HCT116 (cell line): Measurements from ENCODE around the gene ATP4A. TPM values are rescaled to one million over a fixed set of nuclear protein-coding genes. Genes with fewer than 3 reads are reported as not detected.

Experiments
- ATAC-seq: fragments of 200-7000 bp; cut with Tn5 transposase; 2 replicates; pipeline ENCODE4 v1.9.1; 2020; ENCODE audit warnings: mild to moderate bottlenecking, moderate library complexity
- BruUV-seq: library from RNA; stranded (reverse); fragments of 400-500 nt; replicated peaks from 2 replicates; lab custom pipeline; 2021; lab: Mats Ljungman, UMichigan
- CTCF ChIA-PET: fragments of 300-600 bp; sonication (Branson Sonifier 250); formaldehyde crosslinking; loops from one replicate; lab custom pipeline; 2021; ENCODE audit warnings: antibody characterized with exemption; lab: Charles Lee
- POLR2A ChIA-PET: fragments of 300-600, 350-600 bp; sonication (Branson Sonifier 250); formaldehyde crosslinking; loops from one replicate; lab custom pipeline; 2021; ENCODE audit warnings: antibody characterized with exemption; lab: Charles Lee
- RAD21 ChIA-PET, 2 experiments: fragments of 300-600 bp; sonication (Branson Sonifier 250); formaldehyde crosslinking; loops; one replicate each; lab custom pipeline; 2023; ENCODE audit warnings: low total read pairs in 2 of 2; ENCODE audit not compliant: uncharacterized antibody in 2 of 2, unreplicated experiment in 2 of 2, low non-redundant PET in 1 of 2; lab: Charles Lee
- DNase-seq: peaks from one replicate; pipeline ENCODE4 v3.0.0-alpha.2; 2010; ENCODE audit warnings: low read depth, low spot score
- H2AFZ ChIP-seq: fragments of 200-600 bp; shearing (Covaris generic), sonication (generic); 2 replicates; pipeline ENCODE4 v1.6.1; 2017; ENCODE audit warnings: low read depth, mixed run types, mixed read lengths, antibody characterized with exemption, low read length; ENCODE audit not compliant: poor library complexity, severe bottlenecking
- H3K27ac ChIP-seq: 2 replicates; pipeline ENCODE4 v1.5.1; 2012; ENCODE audit warnings: low read depth, low read length
- H3K27me3 ChIP-seq: fragments of 200-600 bp; sonication (generic); 2 replicates; pipeline ENCODE4 v1.6.1; 2016; ENCODE audit warnings: mixed run types, low read length, mixed read lengths; ENCODE audit not compliant: insufficient read depth
- H3K36me3 ChIP-seq, 2 experiments: fragments of 200-500 bp in 1 of 2; fragments of 200-600 bp in 1 of 2; sonication (Bioruptor generic) in 1 of 2; sonication (generic) in 1 of 2; 2 replicates each; pipeline versions ENCODE4 v1.5.1 to v1.6.1; 2014 to 2016; ENCODE audit warnings: low read length in 2 of 2, inconsistent platforms in 1 of 2, mixed read lengths in 1 of 2, mixed run types in 1 of 2; ENCODE audit not compliant: insufficient read depth in 2 of 2, control insufficient read depth in 1 of 2
- H3K4me1 ChIP-seq, 2 experiments: fragments of 200-600 bp in 1 of 2; sonication (generic) in 1 of 2; 2 replicates each; pipeline versions ENCODE4 v1.5.1 to v1.6.1; 2012 to 2017; ENCODE audit warnings: low read length in 2 of 2, inconsistent platforms in 1 of 2, mild to moderate bottlenecking in 1 of 2, mixed read lengths in 1 of 2, mixed run types in 1 of 2, moderate library complexity in 1 of 2; ENCODE audit not compliant: insufficient read depth in 2 of 2, control insufficient read depth in 1 of 2
- H3K4me2 ChIP-seq: fragments of 200-600 bp; sonication (generic); 2 replicates; pipeline ENCODE4 v1.6.1; 2017; ENCODE audit warnings: mixed run types, low read length, mixed read lengths
- H3K4me3 ChIP-seq, 2 experiments: fragments of 200-600 bp in 1 of 2; sonication (generic) in 1 of 2; replicated peaks in 1 of 2; 2 replicates each; pipeline ENCODE4 v1.5.1; 2011 to 2016; ENCODE audit warnings: low read length in 2 of 2, control low read depth in 1 of 2, low read depth in 1 of 2, mild to moderate bottlenecking in 1 of 2, mixed read lengths in 1 of 2, mixed run types in 1 of 2
- H3K79me2 ChIP-seq: fragments of 200-600 bp; sonication (generic); 2 replicates; pipeline ENCODE4 v1.6.1; 2017; ENCODE audit warnings: mild to moderate bottlenecking, mixed run types, low read length, moderate library complexity, mixed read lengths; ENCODE audit not compliant: insufficient read depth
- H3K9ac ChIP-seq: fragments of 200-600 bp; sonication (generic); 2 replicates; pipeline ENCODE4 v1.6.1; 2016; ENCODE audit warnings: low read length, mixed read lengths
- H3K9me2 ChIP-seq: fragments of 200-600 bp; sonication (generic), shearing (Covaris generic); 2 replicates; pipeline ENCODE4 v1.6.1; 2017; ENCODE audit warnings: mixed run types, mild to moderate bottlenecking, moderate library complexity; ENCODE audit not compliant: insufficient read depth
- H3K9me3 ChIP-seq, 2 experiments: fragments of 200-500 bp in 1 of 2; fragments of 200-600 bp in 1 of 2; sonication (Bioruptor generic) in 1 of 2; sonication (generic) in 1 of 2; 2 replicates each; pipeline ENCODE4 v1.6.1; 2014 to 2017; ENCODE audit warnings: low read length in 2 of 2, mixed read lengths in 2 of 2, inconsistent platforms in 1 of 2, low read depth in 1 of 2, mild to moderate bottlenecking in 1 of 2, mixed run types in 1 of 2, moderate library complexity in 1 of 2; ENCODE audit not compliant: control insufficient read depth in 1 of 2, insufficient read depth in 1 of 2
- H4K20me1 ChIP-seq: fragments of 200-600 bp; sonication (generic), shearing (Covaris generic); 2 replicates; pipeline ENCODE4 v1.6.1; 2017; ENCODE audit warnings: mixed run types, mild to moderate bottlenecking, moderate library complexity; ENCODE audit not compliant: insufficient read depth
- CEBPB ChIP-seq: IDR thresholded peaks from 2 replicates; pipeline ENCODE4 v1.6.1; 2012; ENCODE audit warnings: low read depth
- ELF1 ChIP-seq: IDR thresholded peaks from 2 replicates; pipeline ENCODE4 v1.6.1; 2012; ENCODE audit warnings: low read depth, borderline replicate concordance
- EZH2 ChIP-seq: fragments of 200-600 bp; sonication (generic); IDR thresholded peaks from 2 replicates; pipeline ENCODE4 v1.6.1; 2017; ENCODE audit warnings: antibody characterized with exemption, mixed run types
- FOSL1 ChIP-seq: IDR thresholded peaks from 2 replicates; pipeline ENCODE4 v1.6.1; 2012; ENCODE audit warnings: low read depth
- POLR2AphosphoS5 ChIP-seq: IDR thresholded peaks from 2 replicates; pipeline ENCODE4 v1.6.1; 2011; ENCODE audit warnings: mild to moderate bottlenecking, low read depth, low read length, moderate library complexity
- REST ChIP-seq: IDR thresholded peaks from 2 replicates; pipeline ENCODE4 v1.6.1; 2012; ENCODE audit warnings: low read depth
- SIN3A ChIP-seq: IDR thresholded peaks from 2 replicates; pipeline ENCODE4 v1.6.1; 2012; ENCODE audit warnings: low read depth
- SP1 ChIP-seq: IDR thresholded peaks from 2 replicates; pipeline ENCODE4 v1.6.1; 2012; ENCODE audit warnings: low read depth
- SRF ChIP-seq: IDR thresholded peaks from 2 replicates; pipeline ENCODE4 v1.6.1; 2012; ENCODE audit warnings: low read depth
- TCF7L2 ChIP-seq: IDR thresholded peaks from 2 replicates; pipeline ENCODE4 v1.7.0; 2011; ENCODE audit warnings: borderline replicate concordance, inconsistent platforms; ENCODE audit not compliant: insufficient read depth, insufficient read length; ENCODE audit errors: extremely low read depth
- ZFX ChIP-seq: fragments of 450-650 bp; IDR thresholded peaks from 2 replicates; pipeline ENCODE4 v1.6.1; 2017
- intact Hi-C: fragments of 100-400 bp; cut with micrococcal nuclease; formaldehyde crosslinking; loops from 2 replicates; pipeline ENCODE4 v1.10.0; 2022
- total RNA-seq: library from RNA; stranded (reverse); gene quantifications from one replicate; pipeline ENCODE4 v1.2.1, GENCODE V29; 2021; ENCODE audit not compliant: unreplicated experiment
- TF ChIP-seq, protein P1 (sequence below), 3 experiments: fragments of 200-600 bp in 1 of 3; sonication (generic) in 1 of 3; IDR thresholded peaks in 2 of 3; conservative IDR thresholded peaks in 1 of 3; 2 replicates each; pipeline ENCODE4 v1.5.1; 2012 to 2017; ENCODE audit warnings: low read depth in 2 of 3, low read length in 2 of 3, antibody characterized with exemption in 1 of 3, borderline replicate concordance in 1 of 3, control low read depth in 1 of 3, mild to moderate bottlenecking in 1 of 3, mixed read lengths in 1 of 3, mixed run types in 1 of 3, moderate library complexity in 1 of 3; ENCODE audit not compliant: insufficient read depth in 1 of 3

ATP4A gene
- total RNA-seq, 1 experiment from 2014 or later = 0.27 TPM

DNA sequence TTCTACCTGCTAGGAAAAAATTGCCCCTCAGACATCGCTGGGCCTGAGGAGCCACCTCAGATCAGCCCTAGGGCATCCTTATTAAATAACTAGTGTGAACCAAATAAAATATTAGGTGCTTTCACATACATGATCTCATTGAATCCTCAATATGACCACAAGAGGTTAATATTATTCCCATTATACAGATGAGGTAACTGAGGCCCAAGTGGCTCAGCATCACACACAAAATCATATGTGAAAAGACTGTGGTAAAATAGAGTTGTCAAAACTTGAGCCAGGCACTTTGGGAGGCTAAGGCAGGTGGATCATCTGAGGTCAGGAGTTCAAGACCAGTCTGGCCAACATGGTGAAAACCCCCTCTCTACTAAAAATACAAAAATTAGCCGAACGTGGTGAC lies 47.1 kb downstream of the ATP4A start:
- Histone ChIP-seq H3K36me3 (no peaks in the 10 kb centered on the region), H2AFZ (no peak overlapping the region), H3K4me2 (no peak overlapping the region), H3K9me3 (no peaks in the 10 kb centered on the region), H3K9me2 (no peaks in the 10 kb centered on the region), H4K20me1 (no peaks in the 10 kb centered on the region), H3K27me3 (no peaks in the 10 kb centered on the region), H3K27ac (no peak overlapping the region), H3K79me2 (no peaks in the 10 kb centered on the region), H3K4me1 (peaks cover 19 to 46% of the 10 kb centered on the region in 2 experiments), H3K9ac (no peak overlapping the region), H3K4me3 (no peak overlapping the region)
- ATAC-seq (no peak), DNase-seq (no peak)
- intact Hi-C loops = no loop called here
- no TSS peak for BruUV-seq
- no peak for TF ChIP-seq FOSL1
- TF ChIP-seq ZFX = no peak
- TF ChIP-seq ELF1 = no peak
- no peak for TF ChIP-seq TCF7L2
- no peak for TF ChIP-seq SIN3A
- TF ChIP-seq, protein P1, sequence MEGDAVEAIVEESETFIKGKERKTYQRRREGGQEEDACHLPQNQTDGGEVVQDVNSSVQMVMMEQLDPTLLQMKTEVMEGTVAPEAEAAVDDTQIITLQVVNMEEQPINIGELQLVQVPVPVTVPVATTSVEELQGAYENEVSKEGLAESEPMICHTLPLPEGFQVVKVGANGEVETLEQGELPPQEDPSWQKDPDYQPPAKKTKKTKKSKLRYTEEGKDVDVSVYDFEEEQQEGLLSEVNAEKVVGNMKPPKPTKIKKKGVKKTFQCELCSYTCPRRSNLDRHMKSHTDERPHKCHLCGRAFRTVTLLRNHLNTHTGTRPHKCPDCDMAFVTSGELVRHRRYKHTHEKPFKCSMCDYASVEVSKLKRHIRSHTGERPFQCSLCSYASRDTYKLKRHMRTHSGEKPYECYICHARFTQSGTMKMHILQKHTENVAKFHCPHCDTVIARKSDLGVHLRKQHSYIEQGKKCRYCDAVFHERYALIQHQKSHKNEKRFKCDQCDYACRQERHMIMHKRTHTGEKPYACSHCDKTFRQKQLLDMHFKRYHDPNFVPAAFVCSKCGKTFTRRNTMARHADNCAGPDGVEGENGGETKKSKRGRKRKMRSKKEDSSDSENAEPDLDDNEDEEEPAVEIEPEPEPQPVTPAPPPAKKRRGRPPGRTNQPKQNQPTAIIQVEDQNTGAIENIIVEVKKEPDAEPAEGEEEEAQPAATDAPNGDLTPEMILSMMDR (IDR thresholded peaks at IDR 0.05 in 2 of 3, conservative IDR thresholded peaks at IDR 0.05 in 1 of 3; ENCODE audit: borderline replicate concordance in 1 of 3, insufficient read depth in 1 of 3, low read depth in 2 of 3, low read length in 2 of 3) = no peak
- TF ChIP-seq REST = no peak
- TF ChIP-seq SP1 = no peak
- TF ChIP-seq EZH2 = no peak
- TF ChIP-seq SRF = no peak
- TF ChIP-seq POLR2AphosphoS5 = no peak
- no peak for TF ChIP-seq CEBPB
- ChIA-PET CTCF (no interaction called here), RAD21 (no interaction called here), POLR2A (no interaction called here)
